GDM1 (cell line): ENCODE measurements around the gene PELI2.

Experiments
- DNase-seq: peaks from one replicate; lab custom pipeline; 2025; lab: John Stamatoyannopoulos, UW

PELI2 gene

GRCh38 chr14:56119201-56119981 is 1.2 kb downstream of the PELI2 start:
- DNase-seq, result no peak

GRCh38 chr14:56120091-56120691 is 2.0 kb downstream of the PELI2 start:
- no peak for DNase-seq

GRCh38 chr14:56121816-56122215 is 3.6 kb downstream of the PELI2 start:
- DNase-seq, result no peak

- DNase-seq, result no peak
These were observed 4.1 kb downstream of the PELI2 start for GRCh38 chr14:56122301-56122700.

- DNase-seq, result no peak
These were observed 6.1 kb downstream of the PELI2 start for GRCh38 chr14:56124327-56124726.

GRCh38 chr14:56125772-56126636 is 7.8 kb downstream of the PELI2 start:
- no peak for DNase-seq

GRCh38 chr14:56126637-56126913 is 8.4 kb downstream of the PELI2 start:
- DNase-seq, result no peak

GRCh38 chr14:56127156-56127555 is 8.9 kb downstream of the PELI2 start:
- DNase-seq, result no peak

- no peak for DNase-seq
These were observed 10.9 kb downstream of the PELI2 start for GRCh38 chr14:56129092-56129491.

- no peak for DNase-seq
These were observed 11.7 kb downstream of the PELI2 start for GRCh38 chr14:56129933-56130332.

GRCh38 chr14:56131004-56131864 is 13.0 kb downstream of the PELI2 start:
- DNase-seq, result no peak

GRCh38 chr14:56131865-56132833 is 13.9 kb downstream of the PELI2 start:
- no peak for DNase-seq

- no peak for DNase-seq
These were observed 15.3 kb downstream of the PELI2 start for GRCh38 chr14:56133547-56133946.

GRCh38 chr14:56135001-56135400 is 16.8 kb downstream of the PELI2 start:
- DNase-seq, result no peak

- no peak for DNase-seq
These were observed 17.5 kb downstream of the PELI2 start for GRCh38 chr14:56135668-56136067.

- DNase-seq, result no peak
These were observed 18.6 kb downstream of the PELI2 start for GRCh38 chr14:56136571-56137452.

- DNase-seq, result no peak
These were observed 19.2 kb downstream of the PELI2 start for GRCh38 chr14:56137453-56137807.

- DNase-seq, result no peak
These were observed 19.6 kb downstream of the PELI2 start for GRCh38 chr14:56137849-56138248.

GRCh38 chr14:56138928-56139327 is 20.7 kb downstream of the PELI2 start:
- DNase-seq, result no peak

GRCh38 chr14:56142314-56142713 is 24.1 kb downstream of the PELI2 start:
- no peak for DNase-seq
